ENCODE results near the gene PLEKHG4B.

DNA sequence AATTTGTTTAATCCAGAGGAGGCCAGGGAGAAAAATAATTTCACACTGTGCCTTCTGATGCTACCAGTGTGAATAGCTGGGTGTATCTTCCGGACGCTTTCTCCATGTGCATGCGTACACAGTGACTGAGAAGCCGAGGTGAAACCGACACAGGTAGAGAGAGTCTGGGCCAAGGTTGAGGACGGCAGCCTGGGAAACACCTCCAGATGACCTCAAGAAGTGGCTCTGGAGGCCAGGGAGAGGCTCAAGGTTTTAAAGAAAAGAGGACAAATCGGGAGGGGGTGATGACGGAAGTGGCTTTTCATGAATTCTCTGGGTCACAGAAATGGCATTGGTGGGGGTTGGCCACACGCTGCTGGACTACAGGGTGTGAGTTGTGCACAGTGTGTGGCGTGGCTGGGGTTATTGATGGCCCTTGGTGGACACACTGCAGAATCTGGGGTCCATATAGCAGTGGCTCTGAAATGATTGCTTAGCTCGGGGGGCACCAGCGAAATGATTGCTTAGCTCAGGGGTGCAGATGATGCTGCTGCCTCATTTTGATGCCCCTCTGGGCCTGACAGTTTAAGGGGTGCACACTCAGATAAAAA is 65.3 kb downstream of the PLEKHG4B start:
- TF ChIP-seq, protein P1, sequence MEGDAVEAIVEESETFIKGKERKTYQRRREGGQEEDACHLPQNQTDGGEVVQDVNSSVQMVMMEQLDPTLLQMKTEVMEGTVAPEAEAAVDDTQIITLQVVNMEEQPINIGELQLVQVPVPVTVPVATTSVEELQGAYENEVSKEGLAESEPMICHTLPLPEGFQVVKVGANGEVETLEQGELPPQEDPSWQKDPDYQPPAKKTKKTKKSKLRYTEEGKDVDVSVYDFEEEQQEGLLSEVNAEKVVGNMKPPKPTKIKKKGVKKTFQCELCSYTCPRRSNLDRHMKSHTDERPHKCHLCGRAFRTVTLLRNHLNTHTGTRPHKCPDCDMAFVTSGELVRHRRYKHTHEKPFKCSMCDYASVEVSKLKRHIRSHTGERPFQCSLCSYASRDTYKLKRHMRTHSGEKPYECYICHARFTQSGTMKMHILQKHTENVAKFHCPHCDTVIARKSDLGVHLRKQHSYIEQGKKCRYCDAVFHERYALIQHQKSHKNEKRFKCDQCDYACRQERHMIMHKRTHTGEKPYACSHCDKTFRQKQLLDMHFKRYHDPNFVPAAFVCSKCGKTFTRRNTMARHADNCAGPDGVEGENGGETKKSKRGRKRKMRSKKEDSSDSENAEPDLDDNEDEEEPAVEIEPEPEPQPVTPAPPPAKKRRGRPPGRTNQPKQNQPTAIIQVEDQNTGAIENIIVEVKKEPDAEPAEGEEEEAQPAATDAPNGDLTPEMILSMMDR (conservative IDR thresholded peaks at IDR 0.05; ENCODE audit: low read depth, low read length): no peak
- no peak for TF ChIP-seq EZH2 (IDR thresholded peaks at IDR 0.05; ENCODE audit: borderline replicate concordance, low read depth, low read length, poor library complexity, severe bottlenecking)

Data from A673 (cell line).